Activated naive CD8-positive, alpha-beta T cell treated with anti-CD3 and anti-CD28 coated beads, Interleukin-2, amount 50 U/mL, for 16 hours (primary cell): ENCODE results near the gene MYH8.

Experiments
- DNase-seq: peaks from one replicate; pipeline ENCODE4 v3.0.0-alpha.2; 2020; ENCODE audit warnings: low read depth, low spot score

The MYH8 gene

DNA sequence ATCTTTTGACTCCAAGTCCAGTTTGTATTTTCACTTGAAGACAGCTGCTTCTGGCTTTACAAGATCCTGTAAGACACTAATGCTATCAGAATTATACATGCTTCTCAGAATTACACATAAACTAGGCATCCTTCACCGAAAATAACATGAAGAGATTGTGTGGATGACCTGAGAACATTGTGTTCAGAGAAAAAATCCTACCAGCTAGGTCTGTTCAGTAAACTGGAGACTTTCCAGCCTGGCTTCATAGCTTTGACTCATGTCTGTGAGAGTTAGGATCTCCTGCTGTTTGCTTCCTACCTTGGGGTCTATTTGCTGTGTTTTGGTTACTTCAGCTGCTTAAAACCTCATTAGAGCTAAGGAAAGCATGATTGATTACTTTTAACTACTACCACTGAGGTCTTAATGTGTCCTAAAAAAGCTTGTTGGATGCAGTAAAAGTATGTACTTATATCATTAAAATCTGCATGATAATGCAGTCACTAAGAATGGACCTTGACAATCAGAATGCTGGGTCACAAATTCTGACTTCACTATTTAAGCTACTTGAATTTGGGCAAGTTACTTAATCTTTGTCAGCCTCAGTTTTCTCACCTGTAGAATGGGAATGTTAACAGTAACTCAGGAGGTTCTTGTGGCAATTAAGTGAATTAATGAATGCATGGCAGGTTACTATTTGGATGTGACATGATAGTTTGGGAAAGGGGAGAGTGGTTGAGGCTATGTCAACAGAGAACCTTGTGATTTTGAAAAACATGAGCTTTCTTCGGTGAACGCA is 40.9 kb downstream of the MYH8 start:
- no peak for DNase-seq

DNA sequence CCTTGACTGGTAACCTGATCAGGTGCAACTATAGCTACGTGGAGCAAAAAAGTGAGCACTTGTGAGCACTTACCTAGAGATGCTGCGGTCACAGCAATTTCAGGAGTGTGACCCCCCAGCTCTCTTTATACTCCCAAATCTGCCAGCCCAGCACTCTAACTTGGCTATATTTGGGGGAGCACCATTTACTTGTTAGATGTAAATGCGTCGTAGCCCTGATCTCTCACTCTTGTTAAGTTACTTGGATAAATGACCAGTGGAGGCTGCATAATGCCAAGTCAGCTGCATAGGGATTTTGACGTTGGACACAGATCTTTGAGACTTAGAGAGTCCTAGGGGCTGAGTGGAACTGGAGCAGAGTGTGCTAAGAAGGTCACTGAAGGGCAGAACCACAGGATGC is 48.8 kb downstream of the MYH8 start, which contains the start of gene MYH13:
TSS of gene MYH13 (minus strand) at position 101 of the 400 bp plus-strand sequence. CDS start 8,476 bp downstream, outside the sequence.
- DNase-seq: no peak

DNA sequence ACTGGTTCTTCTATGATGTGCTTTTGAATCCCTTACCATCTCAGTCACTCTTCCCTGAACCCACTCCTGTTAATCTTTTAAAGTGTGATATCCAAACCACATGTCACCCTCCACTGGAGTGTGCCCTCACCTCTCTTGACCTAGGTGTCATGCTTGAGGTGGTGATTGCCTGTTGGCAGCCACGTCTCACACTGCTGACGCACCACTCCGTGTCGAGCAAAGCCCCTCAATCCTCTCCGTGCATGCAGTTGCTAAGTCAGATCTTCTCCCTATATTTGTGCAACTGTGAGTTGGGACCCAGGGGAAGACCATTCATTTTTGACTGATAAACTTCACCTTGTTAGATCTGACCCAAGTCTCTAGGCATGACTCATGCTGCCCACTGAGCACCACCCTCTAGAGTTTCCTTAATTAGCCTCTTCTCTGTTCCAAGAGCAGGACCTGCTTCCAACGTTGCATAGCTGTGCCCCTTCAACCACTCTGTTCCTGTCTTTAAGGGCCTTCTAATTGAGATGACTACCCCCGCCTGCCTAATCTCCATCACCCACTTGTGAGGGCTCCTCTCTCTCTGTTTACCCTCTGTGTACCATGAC is 51.6 kb downstream of the MYH8 start:
- DNase-seq: no peak

DNA sequence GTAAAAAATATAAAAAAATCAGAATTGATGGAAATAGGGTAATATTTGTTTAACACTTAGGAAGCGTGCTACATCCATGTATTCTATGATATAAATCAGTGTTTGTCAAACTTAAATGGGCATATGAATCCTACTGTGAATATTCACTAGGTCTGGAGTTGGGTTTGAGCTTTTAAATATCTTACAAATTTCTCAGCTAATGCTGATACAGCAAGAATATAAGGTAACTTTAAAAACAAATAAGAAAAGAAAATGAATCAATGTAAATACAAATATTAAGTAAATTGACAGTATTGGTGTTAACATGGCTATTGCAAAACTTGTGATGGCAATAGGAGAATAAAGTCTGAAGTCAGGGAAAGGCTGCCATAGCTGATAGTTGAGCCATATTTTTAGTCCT is 52.5 kb downstream of the MYH8 start:
- DNase-seq: no peak

DNA sequence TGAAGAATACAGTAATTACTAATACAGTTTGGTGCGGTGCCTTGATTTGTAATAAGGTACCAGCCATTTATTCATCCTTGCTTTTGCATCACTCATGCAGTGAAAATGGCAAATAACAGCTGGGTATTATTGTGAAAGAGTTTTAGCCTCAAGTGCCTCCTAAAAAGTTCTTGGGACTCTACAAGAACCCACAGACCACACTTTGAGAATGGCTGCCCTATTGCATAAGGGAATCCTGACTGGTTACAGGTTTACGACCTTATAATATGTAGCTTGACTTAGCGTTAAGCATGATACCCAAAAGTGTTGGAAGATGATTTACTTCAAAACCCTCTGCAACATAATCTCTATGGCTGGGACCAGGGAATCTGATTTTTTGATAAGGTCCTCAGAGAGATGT is 53.2 kb downstream of the MYH8 start:
- DNase-seq: no peak

DNA sequence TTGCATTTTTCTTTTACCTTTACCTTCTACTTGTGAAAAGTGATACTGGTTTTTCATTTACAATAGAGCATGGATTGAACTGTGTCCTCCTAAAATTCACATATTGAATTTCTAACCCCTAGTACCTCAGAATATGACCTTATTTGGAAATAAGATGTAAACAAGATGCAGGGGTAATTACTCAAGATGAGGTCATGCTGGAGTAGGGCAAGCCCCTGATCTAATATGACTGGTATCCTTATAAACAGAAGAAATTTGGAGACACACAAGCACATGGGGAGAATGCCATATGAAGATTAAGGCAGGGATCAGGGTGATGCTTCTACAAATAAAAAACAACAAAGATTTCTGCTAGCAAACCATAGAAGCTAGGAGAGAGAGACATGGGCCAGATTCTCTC is 61.2 kb downstream of the MYH8 start:
- DNase-seq: no peak

DNA sequence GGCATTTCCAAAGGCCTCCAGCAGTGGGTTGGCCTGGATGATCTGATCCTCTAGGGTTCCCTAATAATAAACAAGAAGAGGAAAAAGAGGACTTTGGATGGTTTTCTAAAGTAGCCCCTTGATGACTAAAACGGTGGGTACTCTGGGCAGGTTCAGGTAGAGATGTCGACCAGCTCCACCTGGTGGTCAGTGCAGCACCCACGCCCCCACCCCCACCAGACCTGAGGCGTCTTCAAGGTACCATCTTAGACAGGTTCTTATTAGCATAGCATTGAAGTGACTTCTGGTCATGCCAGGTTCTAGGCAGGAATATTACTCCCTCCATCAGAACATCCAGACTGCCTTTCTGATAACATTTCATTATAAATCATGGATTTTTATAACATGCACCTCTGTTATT is 64.0 kb downstream of the MYH8 start:
- DNase-seq: no peak

DNA sequence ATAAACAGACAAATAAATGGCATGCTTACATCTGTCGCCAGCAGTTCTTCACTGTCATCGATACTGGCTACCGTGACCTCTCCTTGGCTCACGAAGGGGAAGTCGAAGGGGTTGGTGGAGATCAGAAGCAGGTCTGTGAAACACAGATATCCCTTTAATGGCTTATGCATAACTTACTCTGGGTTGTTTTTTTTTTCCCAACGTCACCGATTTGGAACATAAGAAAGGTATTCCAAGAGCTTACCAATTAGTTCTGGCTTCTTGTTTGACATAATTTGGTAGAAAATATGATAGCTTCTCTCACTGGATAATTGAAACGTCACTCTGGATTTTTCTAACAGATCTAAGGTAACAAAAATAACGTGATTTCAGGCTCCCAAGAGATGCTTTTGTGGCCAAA is 67.1 kb downstream of the MYH8 start:
- no peak for DNase-seq

- no peak for DNase-seq
Observed at GRCh38 chr17:10352893-10353292, 68.9 kb downstream of the MYH8 start.

DNA sequence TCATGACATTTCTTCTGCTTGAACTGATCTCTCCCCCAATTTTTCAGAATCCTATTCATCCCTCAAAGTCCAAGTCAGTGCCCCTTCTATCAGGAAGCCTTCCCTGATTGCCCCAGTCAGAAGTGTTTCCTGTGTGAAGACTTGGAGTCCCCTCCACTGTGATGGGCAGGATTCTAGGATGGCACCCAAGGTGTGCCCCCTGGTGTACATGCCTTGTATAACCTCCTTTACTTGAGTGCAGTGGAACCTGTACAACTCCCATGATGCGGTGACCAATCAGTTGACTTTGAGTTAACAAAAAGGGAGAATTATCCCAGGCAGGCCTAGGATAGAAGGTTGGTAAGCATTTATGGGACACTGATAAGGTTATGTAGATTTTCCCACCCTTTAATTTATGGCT is 72.3 kb downstream of the MYH8 start:
- no peak for DNase-seq

DNA sequence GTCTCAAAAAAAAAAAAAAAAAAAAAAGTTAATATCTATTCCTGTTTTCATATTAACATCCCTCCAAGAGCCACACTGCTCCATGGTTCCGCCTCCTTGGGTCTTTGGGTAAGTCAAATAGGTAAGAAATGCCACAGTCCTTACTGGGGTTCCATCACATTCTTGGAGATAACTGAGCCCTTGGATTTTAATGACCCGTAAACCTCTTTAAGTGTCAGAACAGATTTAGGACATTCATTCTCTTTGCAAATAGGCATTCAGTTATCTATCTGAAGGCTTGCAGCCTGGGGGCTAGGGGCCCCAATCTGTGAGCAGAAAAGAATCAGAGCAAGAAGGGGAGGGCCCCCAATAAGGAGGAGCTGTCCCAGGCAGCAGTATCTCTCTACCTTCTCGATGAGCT is 76.9 kb downstream of the MYH8 start:
- no peak for DNase-seq
